GM12875 (cell line): Measurements from ENCODE around the gene MYLK4.

Experiments used
- H3K4me3 ChIP-seq: one replicate; pipeline ENCODE4 v1.5.1; 2011; ENCODE audit warnings: low read depth, low read length, control low read depth
- TF ChIP-seq, protein P1 (sequence below): IDR thresholded peaks from 2 replicates; pipeline ENCODE4 v1.5.1; 2011; ENCODE audit warnings: low read depth, mild to moderate bottlenecking, control low read depth, inconsistent platforms, low read length, moderate library complexity, borderline replicate concordance; ENCODE audit not compliant: insufficient read depth

The MYLK4 gene

DNA sequence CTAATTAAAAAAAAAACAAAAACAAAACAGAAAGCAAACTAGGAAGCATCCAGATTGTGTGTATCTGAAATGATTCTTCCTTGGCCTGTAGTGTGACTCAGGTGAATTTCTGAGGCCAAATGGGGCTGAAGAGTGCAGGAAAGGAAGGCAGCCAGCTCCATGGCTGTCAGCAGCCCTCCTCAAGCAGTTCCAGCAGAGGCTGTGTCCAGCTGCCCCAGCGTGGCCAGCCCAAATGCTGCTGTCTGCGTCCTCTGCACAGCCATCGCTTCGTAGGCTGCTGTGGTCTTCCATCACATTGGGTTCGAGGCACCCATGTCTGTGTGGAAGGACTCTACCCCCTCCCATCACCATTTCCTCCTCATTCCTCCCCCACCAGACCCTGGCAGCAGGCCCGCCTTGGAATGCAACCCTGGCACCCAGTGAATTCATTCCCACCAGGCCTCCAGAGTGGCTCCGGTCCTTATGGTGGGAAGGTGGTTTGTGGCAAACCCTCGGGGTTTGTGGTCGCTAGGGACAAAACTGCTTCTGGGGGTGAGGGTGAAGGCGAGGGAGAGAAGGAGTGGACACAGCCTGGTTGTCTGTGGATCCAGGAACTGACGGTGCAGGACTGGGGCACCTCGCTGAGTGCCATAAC lies 81.5 kb downstream of the MYLK4 start:
- no peak overlapping the region for H3K4me3 ChIP-seq
- TF ChIP-seq, protein P1, sequence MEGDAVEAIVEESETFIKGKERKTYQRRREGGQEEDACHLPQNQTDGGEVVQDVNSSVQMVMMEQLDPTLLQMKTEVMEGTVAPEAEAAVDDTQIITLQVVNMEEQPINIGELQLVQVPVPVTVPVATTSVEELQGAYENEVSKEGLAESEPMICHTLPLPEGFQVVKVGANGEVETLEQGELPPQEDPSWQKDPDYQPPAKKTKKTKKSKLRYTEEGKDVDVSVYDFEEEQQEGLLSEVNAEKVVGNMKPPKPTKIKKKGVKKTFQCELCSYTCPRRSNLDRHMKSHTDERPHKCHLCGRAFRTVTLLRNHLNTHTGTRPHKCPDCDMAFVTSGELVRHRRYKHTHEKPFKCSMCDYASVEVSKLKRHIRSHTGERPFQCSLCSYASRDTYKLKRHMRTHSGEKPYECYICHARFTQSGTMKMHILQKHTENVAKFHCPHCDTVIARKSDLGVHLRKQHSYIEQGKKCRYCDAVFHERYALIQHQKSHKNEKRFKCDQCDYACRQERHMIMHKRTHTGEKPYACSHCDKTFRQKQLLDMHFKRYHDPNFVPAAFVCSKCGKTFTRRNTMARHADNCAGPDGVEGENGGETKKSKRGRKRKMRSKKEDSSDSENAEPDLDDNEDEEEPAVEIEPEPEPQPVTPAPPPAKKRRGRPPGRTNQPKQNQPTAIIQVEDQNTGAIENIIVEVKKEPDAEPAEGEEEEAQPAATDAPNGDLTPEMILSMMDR: no peak

DNA sequence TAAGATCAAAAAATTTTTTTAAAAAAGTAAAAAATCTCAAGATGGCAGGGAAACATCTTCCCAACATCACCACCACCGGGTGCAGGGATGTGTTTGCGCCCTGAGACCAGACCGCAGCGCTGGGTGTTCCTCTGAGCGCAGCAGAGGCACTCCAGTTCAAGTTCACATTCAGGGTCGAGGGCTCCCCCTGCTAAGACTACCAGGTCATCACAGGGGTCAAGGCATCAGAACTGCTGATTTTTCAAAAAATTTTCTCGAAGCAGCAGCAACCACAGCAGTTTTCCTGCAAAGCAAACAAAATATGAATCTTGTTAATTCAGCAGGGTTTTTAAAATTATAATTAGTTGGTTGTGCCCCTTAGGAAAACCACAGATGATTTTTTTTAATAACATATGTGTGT lies 83.1 kb downstream of the MYLK4 start:
- TF ChIP-seq, protein P1: no peak
- no peak overlapping the region for H3K4me3 ChIP-seq

DNA sequence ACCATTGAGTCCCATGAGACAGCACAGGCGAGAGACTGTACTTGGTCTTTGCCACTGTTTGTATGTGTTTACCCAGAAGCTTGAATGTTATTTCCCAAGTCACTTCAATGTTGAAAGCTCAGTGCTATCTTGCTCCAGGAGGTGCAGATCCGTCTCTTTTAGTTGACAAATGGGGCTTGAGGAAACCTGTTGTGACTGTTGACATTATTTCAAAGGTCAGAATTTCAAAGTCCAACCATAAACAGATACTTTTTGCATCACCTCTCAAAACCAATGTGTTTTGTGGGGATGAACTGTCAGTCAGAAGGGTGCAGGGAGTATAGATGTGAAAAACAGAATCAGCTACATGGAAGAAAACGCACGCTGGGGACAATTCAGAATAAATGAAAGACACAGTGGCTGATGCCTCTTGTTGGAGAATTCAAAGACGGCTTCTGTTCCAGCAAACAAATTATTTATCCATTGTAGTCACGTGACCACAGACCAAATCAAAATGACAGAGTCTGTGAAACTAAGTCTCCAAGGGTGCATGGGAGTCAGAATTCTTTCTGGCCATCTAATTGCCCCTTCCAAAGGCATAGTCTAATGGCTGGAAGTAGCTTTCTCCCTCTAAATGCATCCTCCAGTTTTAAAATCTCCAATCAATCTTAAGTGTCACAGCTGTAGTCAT lies 83.7 kb downstream of the MYLK4 start:
- TF ChIP-seq, protein P1: no peak
- no peak overlapping the region for H3K4me3 ChIP-seq

DNA sequence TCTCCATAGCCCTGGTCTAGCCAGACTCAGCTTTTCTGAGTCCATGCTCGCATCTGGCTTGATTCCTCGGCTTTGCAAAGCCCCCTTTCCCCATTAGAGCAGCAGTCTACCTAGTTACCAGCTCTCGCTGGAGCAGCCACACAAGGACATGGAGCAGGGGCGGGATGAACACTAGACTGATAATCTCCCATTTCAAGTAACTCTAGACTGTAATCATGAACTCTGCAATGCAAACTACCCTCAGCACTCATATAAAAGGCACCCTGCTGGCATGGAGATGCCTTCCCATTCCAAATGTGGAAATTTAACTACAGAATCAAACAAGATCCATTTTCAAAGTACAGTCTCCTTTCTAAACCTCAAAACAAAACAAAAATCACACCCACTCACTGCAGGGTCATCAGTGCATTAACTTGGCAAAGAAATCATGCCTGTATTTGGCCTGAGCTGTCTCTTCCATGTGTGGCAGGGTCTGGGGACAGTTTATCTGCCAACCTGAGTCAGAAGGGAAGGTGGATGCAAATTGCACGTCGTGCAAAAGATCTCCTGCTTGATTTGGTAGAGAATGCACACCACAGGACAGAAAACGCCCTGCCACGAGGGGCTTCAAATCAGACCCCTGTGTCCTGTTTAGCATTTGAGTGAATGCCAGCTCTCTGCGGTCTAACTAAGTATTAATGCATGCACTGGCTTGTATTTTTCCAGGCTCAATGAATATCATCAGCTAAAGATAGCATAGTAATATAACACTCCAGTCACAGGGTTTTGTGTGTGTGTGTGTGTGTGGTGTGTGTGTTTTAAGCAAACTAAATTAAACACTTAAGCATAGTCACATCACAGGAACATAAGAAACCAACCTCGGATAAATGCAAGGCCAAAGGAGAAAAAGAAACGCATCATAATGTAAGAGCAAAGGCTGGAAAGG lies 85.3 kb downstream of the MYLK4 start:
- H3K4me3 ChIP-seq: no peak overlapping the region
- TF ChIP-seq, protein P1: no peak

DNA sequence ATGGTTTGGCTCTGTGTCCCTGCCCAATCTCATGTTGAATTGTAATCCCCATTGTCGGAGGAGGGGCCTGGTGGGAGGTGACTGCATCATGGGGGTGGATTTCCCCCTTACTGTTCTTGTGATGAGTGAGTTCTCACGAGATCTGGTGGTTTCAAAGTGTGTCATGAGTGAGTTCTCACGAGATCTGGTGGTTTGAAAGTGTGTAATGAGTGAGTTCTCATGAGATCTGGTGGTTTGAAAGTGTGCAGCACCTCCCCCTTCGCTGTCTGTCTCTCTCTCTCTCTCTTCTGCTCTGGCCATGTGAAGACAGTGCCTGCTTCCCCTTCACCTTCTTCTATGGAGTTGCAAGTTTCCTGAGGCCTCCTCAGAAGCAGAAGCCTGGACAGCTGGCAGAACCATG lies 87.6 kb downstream of the MYLK4 start:
- TF ChIP-seq, protein P1: no peak
- H3K4me3 ChIP-seq: no peak overlapping the region

DNA sequence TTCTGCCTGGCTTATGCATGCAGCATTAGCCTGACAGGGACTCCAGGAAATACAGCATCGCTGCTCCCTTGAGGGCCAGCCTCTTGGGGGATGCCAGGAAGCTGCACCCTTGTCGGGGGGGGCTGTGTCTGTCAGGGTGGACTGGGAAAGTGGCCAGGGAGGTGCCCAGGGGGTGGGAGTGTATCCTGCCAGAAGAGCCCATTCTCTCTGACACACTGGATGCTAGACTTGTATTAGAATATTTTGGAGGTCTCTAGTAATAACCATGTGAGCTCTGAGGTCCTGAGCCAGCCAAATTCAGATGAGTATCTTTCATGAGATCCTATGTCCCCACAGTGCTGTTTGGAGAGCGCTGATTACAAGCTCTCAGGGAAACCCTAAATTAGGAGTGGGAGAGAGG lies 89.1 kb downstream of the MYLK4 start:
- TF ChIP-seq, protein P1: no peak

DNA sequence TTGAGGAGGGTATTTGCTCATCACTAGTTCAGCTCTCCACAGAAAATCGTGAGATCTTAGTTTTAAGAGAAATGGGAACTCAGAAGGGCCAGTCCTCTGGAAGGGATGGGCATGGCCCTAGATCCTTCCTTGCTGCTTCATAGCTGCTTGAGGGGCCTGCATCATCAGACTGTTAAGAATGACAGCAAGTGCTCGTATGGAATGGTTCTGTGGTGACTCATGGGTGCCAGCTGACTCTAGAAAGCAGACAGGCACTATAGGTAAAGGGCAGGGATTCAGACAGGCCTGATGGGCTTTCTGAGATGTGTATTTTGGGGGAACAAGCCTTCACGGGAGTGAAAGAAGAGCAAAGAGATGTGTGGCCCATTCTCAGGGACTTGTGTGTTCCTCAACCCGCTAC lies 90.8 kb downstream of the MYLK4 start:
- TF ChIP-seq, protein P1: no peak
- no peak overlapping the region for H3K4me3 ChIP-seq

More for the DNA sequence above, 89.1 kb downstream of the MYLK4 start:
- no peak overlapping the region for H3K4me3 ChIP-seq
